ENCODE data around the gene POLD1.

DNA sequence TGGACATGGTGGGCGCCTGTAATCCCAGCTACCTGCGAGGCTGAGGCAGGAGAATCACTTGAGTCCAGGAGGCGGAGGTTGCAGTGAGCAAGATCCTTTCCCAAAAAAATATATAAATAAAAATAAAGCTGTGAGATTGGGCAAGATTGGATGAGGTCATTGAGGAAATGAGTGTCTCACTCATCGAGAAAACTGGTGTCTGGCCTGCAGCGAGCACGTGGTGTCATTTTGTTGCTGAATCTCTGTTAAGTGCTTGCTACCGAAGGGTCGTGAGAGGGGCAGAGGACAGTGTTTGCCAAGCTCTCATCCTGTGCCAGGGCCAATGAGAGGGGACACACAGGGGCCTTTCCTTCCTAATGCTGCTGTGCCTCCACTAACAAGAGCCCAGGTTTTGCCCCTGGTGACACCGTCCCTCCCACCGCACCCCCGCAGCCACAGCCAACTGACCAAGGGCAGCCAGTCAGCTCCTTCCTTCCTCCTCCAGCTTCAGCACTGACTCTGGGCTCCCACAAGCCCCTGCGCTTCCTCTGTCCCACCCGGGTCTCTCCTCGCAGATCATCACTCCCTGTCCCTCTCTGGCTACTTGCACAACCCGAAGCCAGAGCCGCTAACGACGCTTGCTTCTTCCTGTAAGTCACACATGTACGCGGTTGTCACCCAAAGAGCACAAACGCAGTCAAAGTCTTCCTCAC, 3.2 kb downstream of the POLD1 start:
- TF ChIP-seq, protein P1, sequence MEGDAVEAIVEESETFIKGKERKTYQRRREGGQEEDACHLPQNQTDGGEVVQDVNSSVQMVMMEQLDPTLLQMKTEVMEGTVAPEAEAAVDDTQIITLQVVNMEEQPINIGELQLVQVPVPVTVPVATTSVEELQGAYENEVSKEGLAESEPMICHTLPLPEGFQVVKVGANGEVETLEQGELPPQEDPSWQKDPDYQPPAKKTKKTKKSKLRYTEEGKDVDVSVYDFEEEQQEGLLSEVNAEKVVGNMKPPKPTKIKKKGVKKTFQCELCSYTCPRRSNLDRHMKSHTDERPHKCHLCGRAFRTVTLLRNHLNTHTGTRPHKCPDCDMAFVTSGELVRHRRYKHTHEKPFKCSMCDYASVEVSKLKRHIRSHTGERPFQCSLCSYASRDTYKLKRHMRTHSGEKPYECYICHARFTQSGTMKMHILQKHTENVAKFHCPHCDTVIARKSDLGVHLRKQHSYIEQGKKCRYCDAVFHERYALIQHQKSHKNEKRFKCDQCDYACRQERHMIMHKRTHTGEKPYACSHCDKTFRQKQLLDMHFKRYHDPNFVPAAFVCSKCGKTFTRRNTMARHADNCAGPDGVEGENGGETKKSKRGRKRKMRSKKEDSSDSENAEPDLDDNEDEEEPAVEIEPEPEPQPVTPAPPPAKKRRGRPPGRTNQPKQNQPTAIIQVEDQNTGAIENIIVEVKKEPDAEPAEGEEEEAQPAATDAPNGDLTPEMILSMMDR (IDR thresholded peaks at IDR 0.05 in 8 of 11, conservative IDR thresholded peaks at IDR 0.05 in 3 of 11): no peak
- no peak for TF ChIP-seq POLR2A (IDR thresholded peaks at IDR 0.05)
